Liver (tissue), 9 donors: ENCODE results near the gene WDR81. TPM values are rescaled to one million over a fixed set of nuclear protein-coding genes. Genes with fewer than 3 reads are reported as not detected.
A peak's percentile ranks its signal among the peaks of the same experiment; 100 is the strongest.

Experiments
- DNase-seq: peaks from one replicate; pipeline ENCODE4 v3.0.0-alpha.2; 2017; ENCODE audit warnings: low spot score
- H3K27ac ChIP-seq, 2 donors: one replicate each; pipeline ENCODE4 v1.7.0; 2013; ENCODE audit warnings: inconsistent platforms in 2 of 2, low read length in 2 of 2, control low read depth in 1 of 2, low read depth in 1 of 2, mild to moderate bottlenecking in 1 of 2
- H3K27me3 ChIP-seq, 4 donors: one replicate each; pipeline versions ENCODE4 v1.6.1 to v1.7.0; 2013; ENCODE audit warnings: low read length in 3 of 4, inconsistent platforms in 1 of 4, mild to moderate bottlenecking in 1 of 4, moderate library complexity in 1 of 4; ENCODE audit not compliant: control insufficient read depth in 4 of 4, insufficient read depth in 4 of 4
- H3K36me3 ChIP-seq, 4 donors: one replicate each; pipeline versions ENCODE4 v1.6.1 to v1.7.0; 2013; ENCODE audit warnings: low read length in 3 of 4, mild to moderate bottlenecking in 3 of 4, low read depth in 1 of 4, moderate library complexity in 1 of 4; ENCODE audit not compliant: control insufficient read depth in 4 of 4, insufficient read depth in 3 of 4
- H3K4me1 ChIP-seq, 4 donors: one replicate each; pipeline versions ENCODE4 v1.6.1 to v1.7.0; 2013; ENCODE audit warnings: low read length in 3 of 4, mild to moderate bottlenecking in 3 of 4, moderate library complexity in 1 of 4; ENCODE audit not compliant: control insufficient read depth in 4 of 4, insufficient read depth in 4 of 4
- H3K4me3 ChIP-seq, 3 donors: one replicate each; pipeline versions ENCODE4 v1.6.1 to v1.7.0; 2013; ENCODE audit warnings: low read length in 3 of 3, control low read depth in 1 of 3, low read depth in 1 of 3, mild to moderate bottlenecking in 1 of 3
- H3K9ac ChIP-seq, 2 donors: one replicate each; pipeline ENCODE4 v1.7.0; 2013; ENCODE audit warnings: low read length in 2 of 2, mild to moderate bottlenecking in 2 of 2, moderate library complexity in 2 of 2, control low read depth in 1 of 2, low read depth in 1 of 2
- H3K9me3 ChIP-seq, 4 donors: one replicate each; pipeline versions ENCODE4 v1.6.1 to v1.7.0; 2013; ENCODE audit warnings: low read length in 3 of 4; ENCODE audit not compliant: control insufficient read depth in 4 of 4
- ATF3 ChIP-seq: IDR thresholded peaks from 2 replicates; pipeline ENCODE4 v1.6.1; 2016; ENCODE audit warnings: antibody characterized with exemption
- CTCF ChIP-seq: fragments of 150-350 bp; IDR thresholded peaks from 2 replicates; pipeline ENCODE4 v1.5.1; 2017; ENCODE audit warnings: improper control_type of control experiment, low read depth, low read length; ENCODE audit not compliant: missing input control
- EGR1 ChIP-seq, 2 donors: IDR thresholded peaks; 2 replicates each; pipeline ENCODE4 v1.6.1; 2016 to 2018; ENCODE audit warnings: antibody characterized with exemption in 2 of 2, low read depth in 2 of 2
- FOXA2 ChIP-seq: IDR thresholded peaks from 2 replicates; pipeline ENCODE4 v1.6.1; 2016; ENCODE audit warnings: antibody characterized with exemption
- GABPA ChIP-seq, 2 donors: IDR thresholded peaks in 1 of 2; conservative IDR thresholded peaks in 1 of 2; 2 replicates each; pipeline ENCODE4 v1.6.1; 2016; ENCODE audit warnings: antibody characterized with exemption in 2 of 2, mild to moderate bottlenecking in 1 of 2, moderate library complexity in 1 of 2
- HNF4G ChIP-seq: IDR thresholded peaks from 2 replicates; pipeline ENCODE4 v1.6.1; 2016; ENCODE audit warnings: antibody characterized with exemption
- NR2F2 ChIP-seq: IDR thresholded peaks from 2 replicates; pipeline ENCODE4 v1.6.1; 2016; ENCODE audit warnings: antibody characterized with exemption
- RAD21 ChIP-seq, 2 donors: IDR thresholded peaks; 2 replicates each; pipeline ENCODE4 v1.6.1; 2016; ENCODE audit warnings: antibody characterized with exemption in 2 of 2, mild to moderate bottlenecking in 2 of 2
- RXRA ChIP-seq, 2 donors: IDR thresholded peaks; 2 replicates each; pipeline ENCODE4 v1.6.1; 2017 to 2018; ENCODE audit warnings: antibody characterized with exemption in 2 of 2, mild to moderate bottlenecking in 1 of 2
- SP1 ChIP-seq: IDR thresholded peaks from 2 replicates; pipeline ENCODE4 v1.6.1; 2018; ENCODE audit warnings: antibody characterized with exemption, mild to moderate bottlenecking
- ZBTB33 ChIP-seq: IDR thresholded peaks from 2 replicates; pipeline ENCODE4 v1.6.1; 2016; ENCODE audit warnings: antibody characterized with exemption
- WGBS: extraction: QIAGEN DNeasy Blood & Tissue Kit; methylation state at CpG from one replicate; pipeline ENCODE4 v1.1.7; 2013; 5-methylcytosine and 5-hydroxymethylcytosine counted together
- polyA plus RNA-seq, 2 donors: library from polyadenylated mRNA; stranded (reverse) in 1 of 2; unstranded in 1 of 2; fragments of 200-250 nt in 1 of 2; fragments of >200 nt in 1 of 2; fragmentation: Nextera tagmentation in 1 of 2; extraction: Ambion mirVana in 1 of 2; gene quantifications; one replicate each; pipeline versions ENCODE4 v1.2.1 to v1.2.3, GENCODE V29; 2013 to 2015
- total RNA-seq, 2 donors: library from RNA; depleted of rRNA; stranded (reverse); fragments of >200 nt; gene quantifications; one replicate each; pipeline ENCODE4 v1.2.3, GENCODE V29; 2014
- donor health status: healthy.
- donor health status: healthy.
- donor health status: healthy.
- donor health status: healthy.
- donor health status: healthy.

The WDR81 gene
- total and polyA plus RNA-seq, 4 donors = 12.3 to 41.8 (median 33.0) TPM

- DNase-seq = no peak
- peaks cover 10 to 64% (median 43%) of the 10 kb centered on the region in 4 donors for H3K36me3 ChIP-seq
- H3K27ac ChIP-seq = peak overlapping the region in 1 of 2 donors; percentile 31
- no peaks in the 10 kb centered on the region for H3K27me3 ChIP-seq
- no peak for TF ChIP-seq SP1
- TF ChIP-seq FOXA2 = no peak
- peaks cover 0 to 3% (median 0%) of the 10 kb centered on the region in 4 donors for H3K4me1 ChIP-seq
- H3K9ac ChIP-seq = no peak overlapping the region
- no peaks in the 10 kb centered on the region for H3K9me3 ChIP-seq
- H3K4me3 ChIP-seq = no peak overlapping the region
- 58% methylated on average over 7 of the region's 7 CpGs for WGBS
Measured at GRCh38 chr17:1773696-1774181, 49.2 kb downstream of the WDR81 start.

GRCh38 chr17:1774390-1775176 lies 50.1 kb downstream of the WDR81 start:
- WGBS = 91% methylated on average over 21 of the region's 21 CpGs
- no peak for TF ChIP-seq HNF4G
- TF ChIP-seq EGR1 (IDR thresholded peaks at IDR 0.05; ENCODE audit: low read depth in 2 of 2) = no peak
- TF ChIP-seq NR2F2 = no peak
- TF ChIP-seq RXRA (IDR thresholded peaks at IDR 0.05) = no peak
- no peak for TF ChIP-seq SP1
- Histone ChIP-seq H3K36me3 (peaks cover 10 to 61% (median 43%) of the 10 kb centered on the region in 4 donors), H3K9ac (no peak overlapping the region), H3K9me3 (no peaks in the 10 kb centered on the region), H3K27ac (no peak overlapping the region), H3K27me3 (no peaks in the 10 kb centered on the region), H3K4me3 (no peak overlapping the region), H3K4me1 (peaks cover 0 to 3% (median 0%) of the 10 kb centered on the region in 4 donors)
- DNase-seq = no peak

GRCh38 chr17:1776328-1776727 lies 51.8 kb downstream of the WDR81 start:
- no peaks in the 10 kb centered on the region for H3K4me1 ChIP-seq
- H3K9me3 ChIP-seq = no peaks in the 10 kb centered on the region
- 84% methylated on average over 10 of the region's 10 CpGs for WGBS
- H3K27ac ChIP-seq = no peak overlapping the region
- no peak overlapping the region for H3K4me3 ChIP-seq
- no peaks in the 10 kb centered on the region for H3K27me3 ChIP-seq
- peaks cover 10 to 51% (median 38%) of the 10 kb centered on the region in 4 donors for H3K36me3 ChIP-seq
- no peak for DNase-seq
- TF ChIP-seq GABPA (IDR thresholded peaks at IDR 0.05 in 1 of 2, conservative IDR thresholded peaks at IDR 0.05 in 1 of 2) (no peak), RXRA (IDR thresholded peaks at IDR 0.05) (no peak), ZBTB33 (no peak), RAD21 (IDR thresholded peaks at IDR 0.05) (no peak), ATF3 (no peak), CTCF (no peak)
- no peak overlapping the region for H3K9ac ChIP-seq
